Neural progenitor cell (in vitro differentiated cells): Measurements from ENCODE around the gene CHMP5.

ENCODE experiments used
- EZH2 ChIP-seq: fragments of 200-600 bp; sonication (generic); IDR thresholded peaks from 2 replicates; pipeline ENCODE4 v1.6.1; 2017; ENCODE audit warnings: antibody characterized with exemption, mild to moderate bottlenecking, moderate library complexity
- TF ChIP-seq, protein P1 (sequence below): fragments of 200-600 bp; sonication (generic); IDR thresholded peaks from 2 replicates; pipeline ENCODE4 v1.5.1; 2017; ENCODE audit warnings: antibody characterized with exemption, mild to moderate bottlenecking

- TF ChIP-seq, protein P1, sequence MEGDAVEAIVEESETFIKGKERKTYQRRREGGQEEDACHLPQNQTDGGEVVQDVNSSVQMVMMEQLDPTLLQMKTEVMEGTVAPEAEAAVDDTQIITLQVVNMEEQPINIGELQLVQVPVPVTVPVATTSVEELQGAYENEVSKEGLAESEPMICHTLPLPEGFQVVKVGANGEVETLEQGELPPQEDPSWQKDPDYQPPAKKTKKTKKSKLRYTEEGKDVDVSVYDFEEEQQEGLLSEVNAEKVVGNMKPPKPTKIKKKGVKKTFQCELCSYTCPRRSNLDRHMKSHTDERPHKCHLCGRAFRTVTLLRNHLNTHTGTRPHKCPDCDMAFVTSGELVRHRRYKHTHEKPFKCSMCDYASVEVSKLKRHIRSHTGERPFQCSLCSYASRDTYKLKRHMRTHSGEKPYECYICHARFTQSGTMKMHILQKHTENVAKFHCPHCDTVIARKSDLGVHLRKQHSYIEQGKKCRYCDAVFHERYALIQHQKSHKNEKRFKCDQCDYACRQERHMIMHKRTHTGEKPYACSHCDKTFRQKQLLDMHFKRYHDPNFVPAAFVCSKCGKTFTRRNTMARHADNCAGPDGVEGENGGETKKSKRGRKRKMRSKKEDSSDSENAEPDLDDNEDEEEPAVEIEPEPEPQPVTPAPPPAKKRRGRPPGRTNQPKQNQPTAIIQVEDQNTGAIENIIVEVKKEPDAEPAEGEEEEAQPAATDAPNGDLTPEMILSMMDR = no peak
- TF ChIP-seq EZH2 = no peak
Measured at GRCh38 chr9:33220681-33221567, 43.9 kb upstream of the CHMP5 start.
